ENCODE data around the gene TSNAXIP1. TPM values are rescaled to one million over a fixed set of nuclear protein-coding genes. Genes with fewer than 3 reads are reported as not detected.
"Not testable (repeated sequence)": the region's sequence is repeated elsewhere in the genome, so short reads cannot be mapped to it uniquely, and the experiment has no call there.

TSNAXIP1 gene
- total RNA-seq, 2 experiments from 2014 or later = 0.47 to 0.63 TPM

DNA sequence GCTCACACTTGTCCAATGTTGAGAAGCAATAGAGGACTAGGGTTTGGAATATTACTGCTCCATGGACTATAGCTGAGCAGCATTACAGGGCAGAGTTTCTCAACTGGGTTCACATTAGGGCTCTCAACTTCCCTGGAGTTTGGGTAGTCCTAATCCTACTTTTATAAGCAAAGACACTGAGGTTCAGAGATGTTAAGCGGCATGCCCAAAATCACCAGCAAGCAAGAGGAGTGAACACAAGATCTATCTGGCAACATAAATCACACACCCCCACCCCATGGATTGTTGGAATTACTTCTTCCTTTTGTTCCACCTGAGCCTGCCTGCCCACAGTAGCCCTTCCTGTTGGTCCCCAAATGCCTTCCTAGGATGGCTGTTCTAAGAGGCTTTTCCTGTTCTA is 5.2 kb downstream of the TSNAXIP1 start:
- H3K9me3 Mint-ChIP-seq (ENCODE audit: insufficient read depth) = no peaks in the 10 kb centered on the region
- CTCF ChIA-PET = no interaction called here
- H3K27ac Mint-ChIP-seq = no peak overlapping the region
- no peak for ATAC-seq
- H3K4me3 Mint-ChIP-seq = no peak overlapping the region
- H3K4me1 Mint-ChIP-seq (ENCODE audit: low read depth) = peaks cover 10% of the 10 kb centered on the region
- no peaks in the 10 kb centered on the region for H3K36me3 Mint-ChIP-seq (ENCODE audit: low read depth)
- H3K27me3 Mint-ChIP-seq (ENCODE audit: low read depth) = peaks cover 5% of the 10 kb centered on the region
- DNase-seq = no peak
- POLR2A ChIA-PET = no interaction called here

GRCh38 chr16:67814567-67814966 is 7.9 kb downstream of the TSNAXIP1 start:
- Mint-ChIP-seq H3K9me3 (ENCODE audit: insufficient read depth) (no peaks in the 10 kb centered on the region), H3K4me1 (ENCODE audit: low read depth) (peaks cover 7% of the 10 kb centered on the region), H3K4me3 (no peak overlapping the region), H3K27me3 (ENCODE audit: low read depth) (peaks cover 5% of the 10 kb centered on the region), H3K27ac (no peak overlapping the region), H3K36me3 (ENCODE audit: low read depth) (no peaks in the 10 kb centered on the region)
- ChIA-PET POLR2A (no interaction called here), CTCF (interaction anchor here (2.7 to 3.5 kb wide), 6 partner anchors 7 to 226 kb away, joined by 18 to 47 read pairs (median 30); partner anchors contain the start of genes RANBP10 and TSNAXIP1)
- ATAC-seq (no peak), DNase-seq (no peak)

DNA sequence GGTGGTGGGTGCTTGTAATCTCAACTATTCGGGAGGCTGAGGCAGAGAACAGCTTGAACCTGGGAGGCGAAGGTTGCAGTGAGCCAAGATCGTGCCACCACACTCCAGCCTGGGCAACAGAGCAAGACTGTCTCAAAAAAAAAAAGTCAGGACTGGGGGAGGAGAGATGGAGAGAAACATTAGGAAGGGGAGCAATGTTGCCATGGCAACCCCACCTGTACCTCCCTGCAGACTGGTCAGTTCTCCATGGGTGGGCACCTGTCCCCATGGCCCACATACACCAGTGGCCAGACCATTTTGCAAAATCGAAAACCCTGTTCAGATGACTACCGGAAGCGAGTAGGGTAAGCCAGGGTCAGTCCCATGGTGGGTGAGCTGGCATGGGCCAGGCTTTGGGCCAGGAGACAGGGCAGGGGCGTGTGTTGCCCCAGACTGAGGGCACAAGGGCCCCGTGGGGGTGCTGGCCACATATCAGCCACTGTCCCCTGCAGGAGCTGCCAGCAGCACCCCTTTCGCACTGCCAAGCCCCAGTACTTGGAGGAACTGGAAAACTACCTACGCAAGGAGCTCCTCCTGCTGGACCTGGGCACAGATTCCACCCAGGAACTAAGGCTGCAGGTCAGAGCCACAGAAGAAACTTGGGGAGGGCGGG is 14.0 kb downstream of the TSNAXIP1 start:
- H3K4me3 Mint-ChIP-seq = no peak overlapping the region
- ATAC-seq = no peak
- CTCF ChIA-PET = interaction anchor here (0.7 to 1.2 kb wide), 2 partner anchors 12 to 505 kb away, joined by 3 read pairs; no protein-coding TSS in a partner anchor
- POLR2A ChIA-PET = no interaction called here
- no peaks in the 10 kb centered on the region for H3K27me3 Mint-ChIP-seq (ENCODE audit: low read depth)
- peaks cover 7% of the 10 kb centered on the region for H3K4me1 Mint-ChIP-seq (ENCODE audit: low read depth)
- no peak overlapping the region for H3K27ac Mint-ChIP-seq
- no peaks in the 10 kb centered on the region for H3K36me3 Mint-ChIP-seq (ENCODE audit: low read depth)
- no peak for DNase-seq
- no peaks in the 10 kb centered on the region for H3K9me3 Mint-ChIP-seq (ENCODE audit: insufficient read depth)

DNA sequence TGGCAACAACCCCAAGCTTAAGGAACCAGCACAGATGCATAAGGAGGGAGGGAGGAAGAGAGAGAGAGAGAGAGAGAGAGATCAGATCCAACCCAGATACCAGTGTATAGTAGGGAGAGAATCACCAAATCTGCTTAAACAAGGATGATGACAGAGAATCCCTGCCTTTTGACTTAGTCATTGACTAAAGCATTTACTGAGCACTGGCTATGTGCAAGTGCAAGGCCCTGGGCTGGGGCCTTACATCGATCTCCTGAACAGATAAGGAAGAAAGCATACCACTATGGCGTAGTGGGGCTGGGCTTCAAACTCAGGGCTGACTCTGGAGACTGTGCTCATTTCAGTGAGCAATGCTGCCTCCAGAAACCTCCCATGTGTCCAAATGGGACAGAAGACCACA is 15.8 kb downstream of the TSNAXIP1 start:
- Mint-ChIP-seq H3K9me3 (ENCODE audit: insufficient read depth) (no peaks in the 10 kb centered on the region), H3K36me3 (ENCODE audit: low read depth) (no peaks in the 10 kb centered on the region), H3K4me1 (ENCODE audit: low read depth) (no peaks in the 10 kb centered on the region), H3K27me3 (ENCODE audit: low read depth) (no peaks in the 10 kb centered on the region), H3K27ac (no peak overlapping the region), H3K4me3 (no peak overlapping the region)
- CTCF ChIA-PET = no interaction called here
- ATAC-seq = no peak
- DNase-seq = no peak
- POLR2A ChIA-PET = no interaction called here

GRCh38 chr16:67825119-67825518 is 18.4 kb downstream of the TSNAXIP1 start:
- no peaks in the 10 kb centered on the region for H3K27me3 Mint-ChIP-seq (ENCODE audit: low read depth)

GRCh38 chr16:67825906-67826305 is 19.2 kb downstream of the TSNAXIP1 start:
- Mint-ChIP-seq H3K27me3 (ENCODE audit: low read depth) (no peaks in the 10 kb centered on the region), H3K4me3 (no peak overlapping the region), H3K36me3 (ENCODE audit: low read depth) (no peaks in the 10 kb centered on the region), H3K27ac (no peak overlapping the region), H3K4me1 (ENCODE audit: low read depth) (no peaks in the 10 kb centered on the region), H3K9me3 (ENCODE audit: insufficient read depth) (no peaks in the 10 kb centered on the region)
- ChIA-PET CTCF (interaction anchor here (0.9 to 2.5 kb wide), 2 partner anchors 10 to 305 kb away, joined by 3 to 14 read pairs; no protein-coding TSS in a partner anchor), POLR2A (no interaction called here)
- DNase-seq (no peak), ATAC-seq (no peak)

More at GRCh38 chr16:67825119-67825518, 18.4 kb downstream of the TSNAXIP1 start:
- CTCF ChIA-PET = interaction anchor here (2.5 kb wide), 1 partner anchor 9 kb away, joined by 14 read pairs; no protein-coding TSS in a partner anchor
- POLR2A ChIA-PET = no interaction called here
- no peak overlapping the region for H3K4me3 Mint-ChIP-seq
- no peaks in the 10 kb centered on the region for H3K4me1 Mint-ChIP-seq (ENCODE audit: low read depth)
- H3K9me3 Mint-ChIP-seq (ENCODE audit: insufficient read depth) = no peaks in the 10 kb centered on the region
- DNase-seq (no peak), ATAC-seq (no peak)
- no peaks in the 10 kb centered on the region for H3K36me3 Mint-ChIP-seq (ENCODE audit: low read depth)
- no peak overlapping the region for H3K27ac Mint-ChIP-seq

DNA sequence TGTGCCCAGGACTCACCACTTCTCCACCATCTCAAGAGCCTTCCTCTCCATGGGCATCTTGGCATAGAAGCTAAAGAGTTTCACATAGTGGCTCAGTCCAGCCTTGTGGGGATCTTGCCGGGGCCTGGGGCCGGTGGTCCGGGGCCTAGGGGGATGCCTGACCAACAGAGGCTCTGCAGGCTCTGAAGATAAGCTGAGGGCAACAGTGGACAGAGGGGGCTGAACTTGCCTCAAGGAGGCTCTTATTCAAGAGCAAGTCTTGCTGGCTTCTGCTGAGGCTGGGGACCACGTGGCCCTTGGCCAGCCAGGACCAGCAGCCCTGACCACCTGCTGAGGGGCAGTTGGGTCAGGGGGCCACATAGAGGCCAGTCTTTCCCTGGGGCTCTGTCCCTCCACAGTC is 22.0 kb downstream of the TSNAXIP1 start:
- H3K4me1 Mint-ChIP-seq (ENCODE audit: low read depth) = peaks cover 7% of the 10 kb centered on the region

GRCh38 chr16:67833030-67833414 is 26.3 kb downstream of the TSNAXIP1 start:
- DNase-seq (no peak), ATAC-seq (no peak)
- Mint-ChIP-seq H3K27ac (peak overlapping the region; percentile 88), H3K4me3 (peak overlapping the region; percentile 92), H3K27me3 (ENCODE audit: low read depth) (no peaks in the 10 kb centered on the region), H3K4me1 (ENCODE audit: low read depth) (peaks cover 11% of the 10 kb centered on the region), H3K36me3 (ENCODE audit: low read depth) (no peaks in the 10 kb centered on the region), H3K9me3 (ENCODE audit: insufficient read depth) (no peaks in the 10 kb centered on the region)
- POLR2A ChIA-PET = interaction anchor here (0.6 to 3.1 kb wide), 9 partner anchors 12 to 114 kb away, joined by 3 to 28 read pairs (median 3); partner anchors contain the start of genes GFOD2, NUTF2, PSMB10 and RANBP10
- CTCF ChIA-PET = interaction anchor here (0.6 to 2.4 kb wide), 12 partner anchors 11 to 319 kb away, joined by 3 to 47 read pairs (median 4); partner anchors contain the start of genes CARMIL2 and GFOD2

More for the DNA sequence above, 22.0 kb downstream of the TSNAXIP1 start:
- ATAC-seq (no peak), DNase-seq (no peak)
- Mint-ChIP-seq H3K36me3 (ENCODE audit: low read depth) (no peaks in the 10 kb centered on the region), H3K27ac (no peak overlapping the region), H3K9me3 (ENCODE audit: insufficient read depth) (no peaks in the 10 kb centered on the region), H3K4me3 (no peak overlapping the region), H3K27me3 (ENCODE audit: low read depth) (no peaks in the 10 kb centered on the region)
- CTCF ChIA-PET = interaction anchor here (0.7 kb wide), 1 partner anchor 12 kb away, joined by 3 read pairs; no protein-coding TSS in a partner anchor
- POLR2A ChIA-PET = no interaction called here

DNA sequence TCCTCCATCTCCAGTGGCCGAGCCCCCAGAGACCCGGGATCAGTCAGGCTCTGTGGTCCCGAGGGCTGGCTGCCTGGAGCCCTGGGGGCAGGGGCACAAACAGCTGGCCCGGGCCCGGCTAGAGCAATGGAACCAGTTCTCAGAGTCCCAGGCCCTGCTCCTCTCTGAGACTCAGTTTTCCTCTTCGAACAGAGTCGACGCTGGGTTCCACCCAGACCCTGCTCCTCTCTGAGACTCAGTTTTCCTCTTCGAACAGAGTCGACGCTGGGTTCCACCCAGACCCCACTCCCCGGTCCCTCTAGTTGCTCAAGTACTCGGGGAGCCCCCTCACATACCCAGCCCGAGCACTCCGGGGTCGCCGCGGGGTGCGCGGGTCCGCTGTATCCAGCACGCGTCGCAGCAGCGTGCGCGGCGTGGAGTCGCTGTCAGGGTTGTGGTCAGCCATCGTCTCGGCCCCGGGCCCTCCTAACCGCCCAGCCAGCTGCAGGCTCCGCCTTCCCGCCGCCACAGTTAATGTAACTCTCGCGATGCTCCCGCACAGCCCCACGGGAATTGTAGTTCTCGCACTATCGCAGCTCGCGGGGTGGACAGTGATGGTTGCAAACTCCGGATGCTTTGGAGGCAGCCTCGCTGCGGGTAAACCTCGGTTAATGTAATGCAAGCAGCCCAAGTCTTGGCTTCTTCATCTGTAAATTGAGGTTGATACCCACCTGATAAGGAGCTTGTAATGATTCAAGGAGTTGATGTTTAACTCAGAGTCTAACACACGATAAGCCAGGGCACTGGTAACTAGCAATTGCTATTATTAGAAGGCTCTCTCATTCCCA is 26.9 kb downstream of the TSNAXIP1 start:
- peak overlapping the region; percentile 88 for H3K27ac Mint-ChIP-seq
- CTCF ChIA-PET = interaction anchor here (0.6 to 2.4 kb wide), 11 partner anchors 11 to 319 kb away, joined by 3 to 47 read pairs (median 4); partner anchors contain the start of genes CARMIL2 and GFOD2

DNA sequence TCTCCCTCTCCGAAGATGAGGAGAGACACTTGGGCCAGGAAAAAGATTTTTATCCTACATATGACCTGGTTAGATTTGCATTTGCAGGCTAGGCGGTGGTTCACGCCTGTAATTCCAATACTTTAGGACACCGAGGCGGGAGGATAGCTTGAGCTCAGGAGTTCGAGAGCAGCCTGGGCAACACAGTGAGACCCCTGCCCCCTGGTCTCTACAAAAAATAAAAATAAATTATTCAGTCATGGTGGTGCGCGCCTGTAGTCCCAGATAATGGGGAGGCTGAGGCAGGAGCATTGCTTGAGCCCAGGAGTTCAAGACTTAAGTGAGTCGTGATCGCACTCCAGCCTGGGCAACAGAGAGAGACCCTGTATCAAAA is 27.5 kb downstream of the TSNAXIP1 start:
- CTCF ChIA-PET = interaction anchor here (0.8 to 2.4 kb wide), 9 partner anchors 10 to 313 kb away, joined by 3 to 47 read pairs (median 4); partner anchors contain the start of genes CARMIL2 and GFOD2
- peaks cover 11% of the 10 kb centered on the region for H3K4me1 Mint-ChIP-seq (ENCODE audit: low read depth)
- no peak for DNase-seq
- no peaks in the 10 kb centered on the region for H3K27me3 Mint-ChIP-seq (ENCODE audit: low read depth)
- H3K27ac Mint-ChIP-seq = peak overlapping the region; percentile 88
- no peaks in the 10 kb centered on the region for H3K9me3 Mint-ChIP-seq (ENCODE audit: insufficient read depth)
- ATAC-seq = no peak
- POLR2A ChIA-PET = interaction anchor here (0.7 to 3.1 kb wide), 5 partner anchors 11 to 102 kb away, joined by 3 to 28 read pairs (median 3); partner anchors contain the start of genes NUTF2 and PSMB10
- peak overlapping the region; percentile 92 for H3K4me3 Mint-ChIP-seq
- H3K36me3 Mint-ChIP-seq (ENCODE audit: low read depth) = no peaks in the 10 kb centered on the region

More for the DNA sequence above, 26.9 kb downstream of the TSNAXIP1 start:
- POLR2A ChIA-PET = interaction anchor here (0.6 to 3.1 kb wide), 11 partner anchors 11 to 114 kb away, joined by 3 to 28 read pairs (median 3); partner anchors contain the start of genes GFOD2, NUTF2, PSMB10 and RANBP10
- Mint-ChIP-seq H3K4me3 (peak overlapping the region; percentile 92), H3K27me3 (ENCODE audit: low read depth) (no peaks in the 10 kb centered on the region), H3K4me1 (ENCODE audit: low read depth) (peaks cover 11% of the 10 kb centered on the region), H3K9me3 (ENCODE audit: insufficient read depth) (no peaks in the 10 kb centered on the region), H3K36me3 (ENCODE audit: low read depth) (no peaks in the 10 kb centered on the region)
- peak; percentile 97 for DNase-seq
- peak; percentile 98 for ATAC-seq

DNA sequence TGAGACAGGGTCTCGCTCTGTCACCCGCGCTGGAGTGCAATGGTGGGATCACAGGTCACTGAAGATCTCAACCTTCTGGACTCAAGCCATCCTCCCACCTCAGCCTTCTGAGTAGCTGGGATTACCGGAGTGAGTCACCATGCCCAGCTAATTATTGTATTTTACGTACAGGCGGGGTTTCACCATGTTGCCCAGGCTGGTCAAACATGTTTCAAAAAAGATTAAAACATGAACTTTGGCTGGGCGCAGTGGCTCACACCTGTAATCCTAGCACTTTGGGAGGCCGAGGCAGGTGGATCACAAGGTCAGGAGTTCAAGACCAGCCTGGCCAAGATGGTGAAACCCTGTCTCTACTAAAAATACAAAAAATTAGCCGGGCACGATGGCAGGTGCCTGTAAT is 30.5 kb downstream of the TSNAXIP1 start:
- ChIA-PET CTCF (interaction anchor here (1.0 to 3.4 kb wide), 3 partner anchors 21 to 290 kb away, joined by 3 to 23 read pairs (median 3); partner anchors contain the start of gene PSKH1), POLR2A (interaction anchor here (1.1 kb wide), 1 partner anchor 100 kb away, joined by 3 read pairs; the partner anchor contains the start of gene PSMB10)
- not testable (repeated sequence) for DNase-seq; H3K27ac Mint-ChIP-seq; ATAC-seq; H3K9me3 Mint-ChIP-seq (ENCODE audit: insufficient read depth); H3K27me3 Mint-ChIP-seq (ENCODE audit: low read depth); H3K36me3 Mint-ChIP-seq (ENCODE audit: low read depth); H3K4me3 Mint-ChIP-seq
- H3K4me1 Mint-ChIP-seq (ENCODE audit: low read depth) = peaks cover 17% of the 10 kb centered on the region
